Stimulated activated CD4-positive, alpha-beta T cell treated with anti-CD3 and anti-CD28 coated beads, Interleukin-15, amount 100 ng/mL, for 48 hours (primary cell): Measurements from ENCODE around the gene COL2A1.

ENCODE experiments used
- DNase-seq, 2 donors: peaks; one replicate each; pipeline ENCODE4 v3.0.0-alpha.2; 2020; ENCODE audit warnings: low read depth in 2 of 2

Gene COL2A1

DNA sequence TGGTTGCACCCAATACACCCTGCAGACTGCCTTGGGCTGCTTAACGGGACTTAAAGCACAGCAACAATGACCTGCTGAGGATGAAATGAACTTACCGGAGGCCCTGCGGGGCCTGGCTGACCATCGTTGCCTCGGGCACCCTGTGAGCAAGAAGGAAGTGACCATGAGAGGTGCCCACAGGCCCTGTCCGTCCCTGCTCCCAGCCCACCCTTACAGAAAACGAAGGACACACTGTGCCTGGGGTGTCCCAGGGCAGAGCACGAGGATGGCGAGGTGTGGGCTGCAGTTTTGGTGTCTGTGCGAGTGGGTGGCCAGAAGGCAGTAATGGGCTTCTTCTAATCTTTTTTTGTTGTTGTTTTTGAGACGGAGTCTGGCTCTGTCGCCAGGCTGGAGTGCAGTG, 14.6 kb downstream of the COL2A1 start:
- DNase-seq = no peak

DNA sequence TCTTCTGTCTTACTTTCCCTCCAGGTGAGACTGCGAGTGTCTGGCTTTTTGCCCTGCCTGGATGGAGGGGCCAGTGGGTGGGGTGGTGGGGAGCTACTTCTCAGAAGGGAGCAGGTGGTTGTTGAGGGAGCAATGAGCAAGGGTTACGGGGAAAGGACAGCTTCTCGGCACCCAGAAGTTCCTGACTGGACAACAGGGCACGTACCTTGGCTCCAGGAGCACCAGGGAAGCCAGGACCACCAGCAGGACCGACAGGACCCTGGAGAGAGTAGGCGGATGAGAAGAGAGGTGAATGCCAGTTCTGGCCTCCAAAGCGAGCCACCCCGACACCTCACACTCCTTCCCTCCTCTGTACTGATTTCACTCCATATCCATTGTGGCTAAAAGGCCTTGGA, 15.3 kb downstream of the COL2A1 start:
- no peak for DNase-seq

DNA sequence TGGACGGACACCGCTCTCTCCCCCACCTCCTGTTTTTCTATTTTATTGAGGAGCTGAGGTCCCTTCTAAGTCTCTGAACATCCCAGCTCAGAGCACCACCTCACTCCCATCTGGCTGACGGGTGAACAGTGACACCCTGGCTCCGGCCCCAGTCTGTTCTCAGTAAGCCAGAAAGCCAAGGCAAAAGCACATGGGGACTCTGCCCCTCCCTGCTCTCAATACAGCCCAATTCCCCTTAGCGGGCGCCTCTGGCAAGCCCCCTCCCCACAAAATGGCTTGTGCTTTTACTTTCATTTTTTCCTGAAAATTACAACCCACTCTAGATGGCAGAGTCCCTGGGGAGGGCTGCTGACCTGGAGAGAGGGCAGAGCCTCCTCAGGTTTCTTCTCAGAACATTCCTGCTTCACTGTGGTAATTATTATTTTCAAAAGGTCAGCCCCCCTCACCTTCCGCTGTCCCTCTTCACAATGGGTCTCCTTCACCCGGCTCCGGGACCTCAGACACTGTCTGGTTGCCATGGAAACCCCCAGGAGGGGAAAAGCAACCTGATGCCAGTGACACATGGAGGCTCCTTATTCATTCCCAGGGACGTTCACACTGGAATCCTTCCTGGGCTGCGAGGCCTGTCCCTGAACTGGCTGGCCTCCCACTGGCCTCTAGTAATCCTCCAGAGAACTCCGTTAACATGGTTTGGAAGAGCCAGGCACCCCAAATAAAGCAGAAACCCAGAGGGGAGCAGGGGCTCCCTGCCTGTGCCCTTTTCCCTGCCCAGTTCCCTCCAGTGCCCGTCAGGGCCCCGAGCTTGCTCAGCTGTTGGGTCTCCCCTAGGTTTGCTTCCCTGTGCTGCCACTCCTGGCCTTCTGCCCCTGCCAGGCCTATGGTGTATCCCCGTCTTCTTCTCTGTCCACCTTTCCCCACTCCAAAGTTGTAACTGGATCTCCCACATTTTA, 15.9 kb downstream of the COL2A1 start:
- DNase-seq = no peak

DNA sequence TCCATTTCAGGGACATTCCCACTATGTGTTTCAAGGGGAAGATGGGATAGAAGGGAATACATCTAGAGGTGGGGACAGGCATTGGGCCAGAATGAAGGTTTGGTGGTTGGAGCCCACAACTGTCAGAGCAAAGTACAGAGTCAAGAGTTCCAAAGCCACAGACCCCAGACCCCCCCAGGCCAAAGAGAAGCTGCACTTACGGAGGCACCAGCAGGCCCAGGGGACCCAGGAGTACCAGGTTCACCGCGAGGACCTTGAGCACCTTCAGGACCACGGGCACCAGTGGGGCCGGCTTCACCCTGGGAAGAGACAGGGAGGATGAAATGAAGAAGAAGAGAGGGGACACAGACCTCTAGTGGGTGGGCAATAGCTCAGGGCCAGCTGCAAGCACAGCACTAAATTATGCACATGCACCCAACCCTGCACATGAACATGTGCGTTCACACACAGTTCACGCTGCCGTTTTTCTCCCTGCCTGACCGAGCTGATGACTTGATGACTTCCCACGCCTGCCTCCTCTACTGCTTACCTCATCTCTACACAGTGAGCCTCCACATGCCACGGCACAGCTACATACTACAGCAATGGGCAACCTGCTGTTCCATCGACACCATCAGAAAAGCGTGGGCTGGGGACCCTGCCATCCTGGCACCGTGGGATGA, 16.7 kb downstream of the COL2A1 start:
- DNase-seq = no peak

DNA sequence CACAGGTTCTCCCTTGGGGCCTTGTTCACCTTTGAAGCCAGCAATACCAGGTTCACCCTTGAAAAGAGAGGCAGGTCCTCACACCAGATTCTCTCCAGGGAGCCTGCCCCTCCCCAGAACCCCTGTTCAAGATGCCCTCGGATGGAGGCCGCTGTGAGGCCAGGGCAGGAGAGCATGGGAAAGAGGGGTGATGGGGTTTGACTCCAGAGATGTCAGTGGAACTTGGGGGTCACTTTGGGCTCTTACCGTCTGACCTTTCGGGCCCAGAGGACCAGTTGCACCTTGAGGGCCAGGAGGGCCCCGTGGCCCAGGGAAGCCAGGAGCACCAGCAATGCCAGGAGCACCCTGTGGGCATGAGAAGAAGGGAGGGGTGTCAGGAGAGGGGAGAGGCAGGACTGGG, 17.4 kb downstream of the COL2A1 start:
- DNase-seq = no peak

DNA sequence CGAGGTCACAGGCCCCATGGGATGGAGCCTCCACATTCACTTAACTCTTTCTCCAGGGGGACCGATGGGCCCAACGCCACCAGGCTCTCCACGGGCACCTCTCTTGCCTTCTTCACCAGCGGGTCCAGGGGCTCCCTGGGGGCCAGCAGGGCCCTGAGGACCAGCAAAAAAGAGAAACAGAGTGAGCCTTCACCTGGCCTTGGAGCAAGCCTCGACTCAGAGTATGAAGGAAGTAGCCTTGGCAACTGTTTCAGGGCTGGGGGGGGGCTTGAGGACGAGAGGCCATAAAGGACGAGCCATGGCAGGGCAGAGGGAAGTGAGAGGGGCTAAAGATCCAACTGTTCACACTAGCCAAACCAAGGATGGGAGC, 18.0 kb downstream of the COL2A1 start:
- DNase-seq = no peak

DNA sequence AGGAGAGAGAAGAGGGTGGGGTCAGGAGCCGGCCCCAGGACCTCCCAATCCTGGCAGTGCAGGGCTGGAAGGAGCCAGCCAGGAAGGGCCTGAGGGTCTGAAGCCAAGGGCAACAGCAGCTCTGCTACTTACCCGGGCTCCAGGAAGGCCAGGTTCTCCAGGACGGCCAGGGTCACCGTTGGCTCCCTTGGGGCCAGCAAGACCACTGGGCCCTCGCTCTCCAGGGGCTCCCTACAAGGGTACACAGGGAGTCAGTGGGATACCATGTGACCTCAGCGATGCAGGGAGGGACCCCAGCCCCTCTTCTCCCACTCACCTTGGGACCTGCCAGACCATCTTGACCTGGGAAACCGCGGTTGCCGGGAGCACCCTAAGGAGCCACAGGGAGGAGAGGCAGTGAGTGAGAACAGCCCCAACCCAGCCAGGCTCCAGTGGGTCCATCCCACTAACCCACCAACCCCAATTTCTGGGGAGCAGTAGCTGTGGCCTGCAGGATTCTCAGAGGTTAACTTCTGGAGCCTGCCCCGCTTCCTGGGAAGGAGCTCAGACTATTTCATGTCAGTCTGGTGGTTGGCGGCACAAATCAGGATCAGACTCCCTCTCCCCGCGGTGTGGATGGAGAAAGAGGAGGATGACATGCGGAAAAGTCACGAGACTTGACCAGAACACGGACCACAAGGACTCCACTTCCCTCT, 18.5 kb downstream of the COL2A1 start:
- DNase-seq = no peak

DNA sequence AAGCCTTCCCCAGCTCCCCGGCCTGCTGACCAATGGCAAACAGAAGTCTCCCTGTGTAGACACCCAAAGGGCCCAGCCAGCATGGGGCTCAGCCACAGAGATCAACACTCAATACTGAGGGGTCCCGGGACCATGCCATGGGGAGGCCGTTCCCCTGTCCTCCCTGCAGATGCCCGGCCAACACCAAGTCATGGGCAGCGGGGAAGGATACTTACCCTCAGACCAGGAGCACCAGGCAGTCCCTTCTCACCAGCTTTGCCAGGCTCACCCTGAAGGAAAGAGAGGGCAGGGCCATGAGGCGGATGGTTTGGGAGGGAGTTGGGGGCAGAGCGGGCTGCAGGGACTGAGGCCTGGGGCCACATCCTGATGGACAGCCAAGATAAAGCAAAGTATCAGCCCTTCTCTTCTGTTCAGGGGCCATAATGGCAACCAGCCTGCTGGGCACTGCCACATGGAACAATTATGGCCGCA, 19.9 kb downstream of the COL2A1 start:
- no peak for DNase-seq

DNA sequence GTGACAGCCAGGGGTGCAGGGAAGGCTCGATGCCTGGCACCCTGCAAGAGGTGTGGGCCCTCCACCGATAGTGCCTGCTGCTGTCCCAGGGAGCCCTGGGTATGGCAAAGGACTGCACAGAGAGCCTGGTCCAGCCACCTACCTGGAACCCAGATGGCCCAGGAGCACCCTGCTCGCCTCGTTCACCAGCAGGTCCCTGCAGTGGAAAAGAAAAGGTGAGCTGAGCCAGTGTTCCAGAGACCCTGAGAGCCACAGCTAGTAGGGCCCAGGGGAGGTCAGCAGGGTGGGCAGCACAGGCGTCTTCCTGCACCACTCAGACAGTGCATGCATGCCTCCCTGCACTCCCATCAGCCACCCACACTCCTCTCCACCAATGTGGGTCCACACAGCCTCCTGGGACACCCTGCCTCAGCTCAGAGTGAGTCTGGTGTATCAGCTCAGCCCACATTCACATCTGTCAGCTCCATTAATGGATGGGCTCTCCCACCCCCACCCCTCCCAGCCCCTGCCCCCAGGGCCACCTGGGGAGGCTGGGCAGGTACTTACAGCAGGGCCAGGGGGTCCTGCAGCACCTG, 20.6 kb downstream of the COL2A1 start:
- no peak for DNase-seq

DNA sequence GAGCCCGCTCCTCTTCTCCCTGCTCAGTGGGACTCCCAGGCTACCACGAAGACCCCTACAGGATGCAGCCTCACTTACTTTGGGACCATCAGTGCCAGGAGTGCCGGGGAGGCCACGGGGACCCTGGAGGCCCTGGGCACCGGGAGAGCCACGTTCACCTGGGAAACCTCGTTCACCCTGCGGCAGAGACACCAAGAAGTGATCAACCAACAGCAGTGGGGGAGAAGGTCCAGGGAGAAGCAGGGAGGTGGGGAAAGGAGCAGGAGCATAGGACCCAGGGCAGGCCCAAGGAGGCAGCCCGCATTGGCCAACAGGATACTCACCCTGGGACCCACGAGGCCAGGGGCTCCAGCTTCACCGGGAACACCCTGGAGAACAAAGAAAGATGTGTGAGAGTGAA, 21.5 kb downstream of the COL2A1 start:
- DNase-seq = no peak

DNA sequence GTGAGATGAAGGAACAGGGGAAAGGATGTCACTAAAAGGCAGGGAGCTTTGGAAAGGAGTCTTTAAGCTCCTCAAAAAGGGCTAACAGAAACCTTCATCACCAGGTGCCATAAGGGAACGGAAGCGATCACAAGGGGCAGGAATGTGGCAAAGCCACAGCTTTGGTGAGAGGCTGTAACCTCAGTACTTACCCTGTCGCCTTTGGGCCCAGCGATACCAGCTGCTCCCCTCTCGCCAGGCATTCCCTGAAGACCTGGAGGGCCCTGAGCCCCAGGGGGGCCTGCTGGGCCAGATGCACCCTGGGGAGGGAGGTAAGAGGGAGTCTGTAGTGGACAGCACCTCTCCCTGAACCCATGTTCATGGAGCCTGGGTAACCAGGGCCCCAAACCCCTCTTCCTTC, 22.0 kb downstream of the COL2A1 start:
- no peak for DNase-seq

DNA sequence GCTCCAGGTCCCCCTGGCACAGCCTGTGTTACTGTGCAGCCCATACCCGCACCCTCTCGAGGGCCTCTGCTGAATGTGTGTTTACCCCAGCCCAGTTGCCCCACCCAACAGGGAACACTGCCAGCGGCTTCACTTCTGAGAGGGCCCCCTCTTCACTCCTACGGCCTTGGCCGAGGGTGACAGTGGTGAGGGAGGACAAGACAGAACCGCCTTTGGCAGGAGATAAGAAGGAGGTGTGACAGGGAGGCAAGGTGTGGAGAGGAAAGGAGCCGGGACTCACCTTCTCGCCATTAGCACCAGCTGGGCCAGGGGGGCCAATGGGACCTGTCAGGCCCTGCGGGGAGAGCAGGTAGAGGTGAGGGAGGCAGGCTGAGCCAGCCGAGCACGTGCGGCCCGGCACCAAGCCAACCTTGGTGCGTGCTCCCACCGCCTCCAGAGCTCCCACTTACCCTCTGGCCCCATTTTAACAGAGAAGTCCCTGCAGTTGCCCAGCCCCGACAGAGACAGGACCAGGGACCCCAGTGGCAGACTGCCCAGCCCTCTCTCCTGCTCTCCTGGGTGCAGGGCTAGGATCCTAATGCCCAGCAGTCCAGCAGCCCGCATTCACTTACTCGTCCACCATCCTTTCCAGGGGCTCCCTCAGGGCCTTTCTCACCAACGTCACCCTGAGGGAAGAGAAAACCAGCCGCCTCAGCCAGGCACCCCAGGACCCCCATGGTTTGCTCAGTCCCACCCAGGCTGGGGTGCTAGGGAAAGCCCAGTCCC, 22.6 kb downstream of the COL2A1 start:
- no peak for DNase-seq

DNA sequence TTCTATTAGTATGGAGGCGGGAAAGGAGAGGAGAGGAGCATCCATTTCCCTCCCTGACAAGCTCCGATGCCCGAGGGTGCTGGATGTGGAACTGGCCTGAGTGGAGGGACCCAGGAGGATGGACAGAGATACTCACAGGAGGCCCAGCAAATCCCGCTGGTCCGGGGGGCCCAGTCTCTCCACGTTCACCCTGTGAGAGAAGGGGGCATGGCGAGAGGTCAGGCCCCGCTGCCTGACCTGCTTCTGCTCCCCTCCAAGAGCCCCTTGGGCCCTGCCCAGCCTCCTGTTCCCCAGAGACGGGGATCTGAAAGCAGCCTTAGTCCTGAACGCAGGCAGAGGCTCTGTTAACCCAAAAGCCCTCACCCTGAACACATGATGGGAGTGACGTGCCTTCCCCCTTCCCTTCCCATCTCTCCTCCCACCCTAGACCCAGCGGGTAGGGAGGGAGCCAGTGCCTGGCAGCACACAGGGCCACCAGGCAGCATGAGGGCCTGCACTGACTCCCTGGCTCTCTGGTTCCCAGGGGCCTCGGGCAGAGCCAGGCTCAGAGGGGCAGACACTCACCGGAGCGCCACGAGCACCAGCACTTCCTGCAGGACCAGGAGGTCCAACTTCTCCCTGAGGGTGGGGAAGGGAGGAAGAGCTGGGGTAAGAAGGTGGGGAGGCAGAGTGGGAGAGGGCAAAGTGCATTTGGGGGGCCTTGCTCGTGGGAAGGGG, 23.3 kb downstream of the COL2A1 start:
- DNase-seq = no peak

DNA sequence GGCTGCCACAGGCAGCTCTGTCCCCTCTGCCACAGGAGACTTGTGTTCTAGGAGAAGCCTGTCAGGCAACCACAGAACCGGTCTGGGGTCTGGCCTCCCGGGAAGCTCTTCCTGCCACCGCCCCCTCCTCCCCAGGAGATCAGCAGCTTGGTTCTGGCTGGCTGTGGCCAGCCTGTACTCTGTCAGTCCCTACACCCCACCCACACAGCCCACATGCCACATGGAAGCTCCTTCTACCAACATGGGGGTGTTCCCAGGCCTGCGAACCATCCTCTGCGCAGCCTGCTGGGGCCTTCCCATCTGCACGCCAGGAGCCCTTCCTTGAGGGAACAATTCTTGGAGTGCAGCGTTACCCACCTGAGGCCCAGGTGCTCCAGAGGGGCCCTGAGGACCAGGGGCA, 24.1 kb downstream of the COL2A1 start:
- DNase-seq = no peak

DNA sequence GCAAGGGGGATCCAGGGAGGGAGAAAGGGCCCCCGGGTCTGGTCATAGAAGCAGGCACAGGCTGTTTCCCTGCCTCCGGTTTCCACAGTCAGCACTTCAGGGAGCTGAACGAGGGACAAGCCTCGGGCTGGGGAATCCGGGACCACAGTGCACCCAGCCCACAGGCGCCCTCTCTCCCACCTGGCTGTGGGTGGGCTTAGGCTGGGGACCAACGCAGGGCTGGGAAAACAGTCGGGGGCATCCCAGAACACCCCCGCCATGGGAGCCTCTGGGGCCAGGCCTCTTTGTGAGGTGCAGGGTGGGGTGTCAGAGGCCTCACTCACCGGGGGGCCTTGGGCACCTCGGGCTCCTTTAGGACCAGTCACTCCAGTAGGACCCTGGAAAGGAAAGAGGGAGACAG, 24.6 kb downstream of the COL2A1 start:
- no peak for DNase-seq

DNA sequence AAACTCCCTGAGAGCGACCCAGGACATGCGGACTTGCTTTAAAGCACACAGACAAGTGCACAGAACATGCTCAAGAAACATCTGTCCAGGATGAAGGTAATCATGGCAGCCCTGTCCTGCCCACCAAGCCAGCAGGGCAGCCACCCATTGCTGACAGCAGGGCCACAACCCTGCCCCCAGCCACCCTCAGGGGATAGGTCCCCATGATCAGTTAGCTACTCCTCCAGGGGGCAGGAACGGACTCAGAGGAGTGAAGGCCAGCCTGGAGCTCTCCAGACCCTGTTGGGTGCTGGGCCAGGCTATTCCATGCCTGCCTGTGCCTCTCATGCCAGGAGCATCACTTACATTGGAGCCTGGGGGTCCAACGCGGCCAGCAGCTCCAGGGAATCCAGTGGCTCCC, 25.1 kb downstream of the COL2A1 start:
- no peak for DNase-seq

DNA sequence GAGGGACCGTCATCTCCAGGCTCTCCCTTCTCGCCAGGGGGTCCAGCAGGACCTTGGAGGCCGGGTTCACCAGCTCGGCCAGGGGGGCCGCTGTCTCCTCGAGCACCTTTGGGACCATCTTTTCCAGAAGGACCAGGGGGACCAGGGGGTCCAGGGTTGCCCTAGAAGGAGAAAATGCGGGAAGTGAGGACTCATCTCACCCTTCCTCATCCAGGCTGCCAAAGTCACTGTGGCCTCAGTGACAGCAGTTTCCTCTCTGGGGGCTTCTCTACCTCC, 25.7 kb downstream of the COL2A1 start:
- DNase-seq = no peak

DNA sequence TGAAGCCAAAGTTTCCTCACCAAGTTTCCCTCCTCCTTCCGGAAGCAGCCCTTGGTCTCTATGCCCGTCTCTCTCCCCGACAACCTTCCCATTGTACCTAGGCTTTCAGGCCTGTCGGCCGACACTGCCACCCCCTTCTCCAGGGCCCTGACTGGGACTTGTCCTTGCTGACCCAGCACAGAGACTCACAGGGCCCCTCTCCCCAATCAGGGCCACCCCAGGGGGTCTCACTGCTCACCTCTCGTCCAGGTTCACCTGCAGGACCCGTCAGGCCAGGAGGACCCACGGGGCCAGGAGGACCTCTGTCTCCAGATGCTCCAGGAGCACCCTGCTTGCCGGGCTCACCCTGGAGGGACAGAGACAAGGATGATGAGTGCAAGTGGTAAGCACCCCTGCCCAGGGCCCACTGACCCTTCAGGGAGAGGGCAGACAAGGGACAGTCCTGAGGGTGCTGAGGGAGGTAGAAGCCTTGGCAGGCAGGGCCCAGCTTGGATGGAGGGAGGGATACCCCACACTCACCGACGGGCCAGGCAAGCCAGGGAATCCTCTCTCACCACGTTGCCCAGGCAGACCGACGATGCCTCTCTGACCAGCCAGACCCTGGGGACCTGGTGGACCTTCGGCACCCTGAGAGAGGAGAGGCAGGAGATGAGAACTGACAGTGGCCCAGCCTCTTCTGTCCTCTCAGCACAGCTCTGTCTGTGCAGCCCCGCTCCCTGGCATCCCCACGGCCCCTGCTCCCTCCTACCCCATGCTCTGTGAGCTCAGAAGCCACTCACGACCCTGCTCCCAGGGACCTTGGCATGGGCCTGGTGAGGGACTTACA, 26.3 kb downstream of the COL2A1 start:
- DNase-seq = no peak

DNA sequence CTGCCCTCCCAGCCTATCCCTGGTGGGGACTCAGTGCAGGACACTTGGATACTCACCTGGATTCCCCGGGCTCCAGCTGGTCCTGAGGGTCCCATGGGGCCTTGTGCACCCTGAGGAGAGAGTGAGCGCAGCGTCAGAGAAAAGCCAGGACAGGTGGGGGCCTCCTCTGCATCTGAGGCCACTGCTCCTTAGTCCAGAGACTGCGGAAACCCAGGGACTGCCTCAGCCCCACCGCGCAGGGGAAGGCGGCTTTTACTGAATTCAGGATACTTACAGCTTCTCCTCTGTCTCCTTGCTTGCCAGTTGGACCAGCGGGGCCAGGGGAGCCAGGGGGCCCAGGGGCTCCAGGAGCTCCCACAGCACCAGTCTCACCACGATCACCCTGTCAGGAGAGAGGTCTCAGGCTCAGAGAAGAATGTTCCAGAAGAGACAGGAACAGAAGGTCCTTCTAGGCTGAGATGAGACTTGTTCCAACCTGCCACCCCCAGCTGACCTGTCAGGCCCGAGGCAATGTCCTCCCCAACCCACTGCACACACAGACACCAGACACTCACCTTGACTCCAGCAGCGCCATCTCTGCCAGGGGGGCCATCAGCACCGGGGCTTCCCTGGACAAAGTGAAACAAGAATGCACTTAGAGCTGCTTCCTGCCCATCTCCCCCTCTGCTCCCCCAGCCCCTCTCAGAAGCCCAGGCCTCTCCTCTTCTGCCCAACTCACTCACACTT, 27.1 kb downstream of the COL2A1 start:
- DNase-seq = no peak

DNA sequence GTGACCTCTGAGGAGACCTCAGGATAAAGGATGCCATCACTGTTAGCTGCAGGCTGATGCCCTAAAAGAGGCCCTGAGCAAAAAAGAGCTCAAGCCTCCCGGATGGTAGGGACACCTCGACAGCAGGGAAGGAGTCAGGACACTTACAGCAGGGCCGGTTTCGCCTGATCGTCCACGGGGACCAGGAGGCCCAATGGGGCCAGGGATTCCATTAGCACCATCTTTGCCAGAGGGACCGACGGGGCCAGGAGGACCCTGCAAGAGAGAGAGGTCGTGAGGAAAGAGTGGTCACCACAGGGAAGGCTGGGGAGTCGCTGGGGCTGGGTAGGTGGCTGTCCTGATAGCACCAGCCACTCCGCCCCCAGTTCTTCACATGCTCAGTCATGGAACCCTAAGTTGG, 28.5 kb downstream of the COL2A1 start:
- DNase-seq = no peak
